Aorta (tissue), 5 donors: ENCODE measurements around the gene GTF2IRD1. TPM values are rescaled to one million over a fixed set of nuclear protein-coding genes. Genes with fewer than 3 reads are reported as not detected.
A peak's percentile ranks its signal among the peaks of the same experiment; 100 is the strongest.

ENCODE experiments used
- ATAC-seq: fragments of 200-7000 bp; cut with Tn5 transposase; one replicate; pipeline ENCODE4 v1.9.1; 2022; ENCODE audit warnings: moderate library complexity; ENCODE audit not compliant: low FRiP score
- DNase-seq, 2 donors: peaks; one replicate each; pipeline ENCODE4 v3.0.0-alpha.2; 2020
- H3K27ac ChIP-seq, 2 donors: one replicate each; pipeline ENCODE4 v1.5.1; 2013; ENCODE audit warnings: low read length in 2 of 2, mild to moderate bottlenecking in 2 of 2, moderate library complexity in 2 of 2, control low read depth in 1 of 2, inconsistent platforms in 1 of 2, low read depth in 1 of 2
- H3K27me3 ChIP-seq, 2 donors: one replicate each; pipeline ENCODE4 v1.6.1; 2013; ENCODE audit warnings: control low read depth in 1 of 2, low read length in 1 of 2, mild to moderate bottlenecking in 1 of 2, moderate library complexity in 1 of 2; ENCODE audit not compliant: insufficient read depth in 2 of 2, control insufficient read depth in 1 of 2
- H3K36me3 ChIP-seq, 2 donors: one replicate each; pipeline ENCODE4 v1.6.1; 2013; ENCODE audit warnings: control low read depth in 1 of 2, low read length in 1 of 2, mild to moderate bottlenecking in 1 of 2; ENCODE audit not compliant: insufficient read depth in 2 of 2, control insufficient read depth in 1 of 2
- H3K4me1 ChIP-seq, 2 donors: one replicate each; pipeline ENCODE4 v1.6.1; 2013; ENCODE audit warnings: low read length in 2 of 2, control low read depth in 1 of 2, mild to moderate bottlenecking in 1 of 2, moderate library complexity in 1 of 2; ENCODE audit not compliant: insufficient read depth in 2 of 2, control insufficient read depth in 1 of 2
- H3K4me3 ChIP-seq, 2 donors: one replicate each; pipeline ENCODE4 v1.5.1; 2013; ENCODE audit warnings: low read length in 2 of 2, control low read depth in 1 of 2, mild to moderate bottlenecking in 1 of 2
- H3K9me3 ChIP-seq: one replicate; pipeline ENCODE4 v1.6.1; 2013; ENCODE audit warnings: mild to moderate bottlenecking, low read length; ENCODE audit not compliant: control insufficient read depth
- WGBS, 2 donors: extraction: QIAGEN DNeasy Blood & Tissue Kit; methylation state at CpG; one replicate each; pipeline ENCODE4 v1.1.7; 2013; 5-methylcytosine and 5-hydroxymethylcytosine counted together
- intact Hi-C, 2 donors: fragments of 100-400 bp; cut with DNase I; formaldehyde crosslinking; loops; one replicate each; pipeline versions ENCODE4 v1.14.2 to v1.15.0; 2022
- long read RNA-seq, 2 donors: library from polyadenylated mRNA; unstranded; transcript quantifications; one replicate each; pipeline ENCODE4 v2.0.0, GENCODE V29; 2020 to 2021
- polyA plus RNA-seq, 2 donors: library from polyadenylated mRNA; stranded (reverse); fragments of 200-250 nt; gene quantifications; one replicate each; pipeline ENCODE4 v1.2.3, GENCODE V29; 2013
- total RNA-seq, 2 donors: library from RNA; stranded (reverse); fragmentation: NEBNext Ultra II Directional; extraction: Animal tissue kit (Norgen Biotek cat#: 25700); gene quantifications; one replicate each; pipeline ENCODE4 v1.2.1, GENCODE V29; 2021
- donor health status: healthy with polysubstance abuse.
- donor health status: Bipolar disorder and iron deficiency.
- donor health status: DM: no; HTN: no; CAD: no.
- donor health status: DM: no; HTN: no; CAD: no.
- donor health status: DM: yes; HTN: yes; CAD: no.

Gene GTF2IRD1
- total RNA-seq = 10 to 100 TPM; 10.3 to 11.5 TPM
- 1 to 10 TPM; 4.3 to 4.8 TPM for polyA plus RNA-seq
- long read RNA-seq, donor 1, partial matches to known transcripts = 3 of 10 reads
- long read RNA-seq, donor 1, other reads (novel, unspliced or antisense) = 7 of 10 reads
- long read RNA-seq, donor 2, partial matches to known transcripts = 4 of 12 reads
- long read RNA-seq, donor 2, other reads (novel, unspliced or antisense) = 8 of 12 reads

- Histone ChIP-seq H3K36me3 (no peaks in the 10 kb centered on the region), H3K4me3 (peak within 1 kb of the TSS; percentile 75 to 83), H3K27ac (no peak within 1 kb of the TSS), H3K27me3 (no peaks in the 10 kb centered on the region), H3K9me3 (no peaks in the 10 kb centered on the region), H3K4me1 (no peaks in the 10 kb centered on the region)
- intact Hi-C loops = loop anchor here (5.0 to 10.0 kb wide), 2 partner anchors 51 to 114 kb away; no protein-coding TSS in a partner anchor
- peak; percentile 61 for ATAC-seq
- peak; percentile 74 to 88 for DNase-seq
- 2 to 4% methylated on average over 12 to 62 of the region's 62 CpGs for WGBS, 2 donors
Observed at GRCh38 chr7:74453322-74454011, at the start of gene GTF2IRD1. Gene GTF2IRD1 (plus strand): TSS chr7:74453906. CDS start chr7:74508081, 54,175 bp downstream.

- no peaks in the 10 kb centered on the region for H3K27me3 ChIP-seq
- ATAC-seq = no peak
- H3K27ac ChIP-seq = no peak overlapping the region
- no peaks in the 10 kb centered on the region for H3K9me3 ChIP-seq
- H3K4me3 ChIP-seq = no peak overlapping the region
- 84 to 88% methylated on average over 5 to 8 of the region's 8 CpGs for WGBS, 2 donors
- peaks cover 0 to 1% of the 10 kb centered on the region in 2 donors for H3K36me3 ChIP-seq
- intact Hi-C loops = loop anchor here in 1 of 2 donors (5.0 kb wide), 1 partner anchor 537 kb away; no protein-coding TSS in a partner anchor
- DNase-seq = no peak
- H3K4me1 ChIP-seq = no peaks in the 10 kb centered on the region
Observed at GRCh38 chr7:74404388-74404700, 49.4 kb upstream of the GTF2IRD1 start.

GRCh38 chr7:74404741-74405140 is 49.0 kb upstream of the GTF2IRD1 start:
- Histone ChIP-seq H3K9me3 (no peaks in the 10 kb centered on the region), H3K4me1 (no peaks in the 10 kb centered on the region), H3K36me3 (peaks cover 0 to 1% of the 10 kb centered on the region in 2 donors), H3K27ac (no peak overlapping the region), H3K27me3 (no peaks in the 10 kb centered on the region), H3K4me3 (no peak overlapping the region)
- intact Hi-C loops = loop anchor here in 1 of 2 donors (5.0 kb wide), 1 partner anchor 537 kb away; no protein-coding TSS in a partner anchor
- DNase-seq (peak in 1 of 2 donors; percentile 33), ATAC-seq (no peak)
- 79 to 80% methylated on average over 15 of the region's 15 CpGs for WGBS, 2 donors

GRCh38 chr7:74405191-74405898 is 48.4 kb upstream of the GTF2IRD1 start:
- no peak overlapping the region for H3K4me3 ChIP-seq
- H3K4me1 ChIP-seq = no peaks in the 10 kb centered on the region
- intact Hi-C loops = no loop called here
- ATAC-seq = no peak
- H3K27me3 ChIP-seq = no peaks in the 10 kb centered on the region
- H3K9me3 ChIP-seq = no peaks in the 10 kb centered on the region
- H3K27ac ChIP-seq = no peak overlapping the region
- no peak for DNase-seq
- WGBS, 2 donors = 73 to 74% methylated on average over 30 to 31 of the region's 31 CpGs
- H3K36me3 ChIP-seq = peaks cover 0 to 1% of the 10 kb centered on the region in 2 donors

GRCh38 chr7:74405899-74406512 is 47.7 kb upstream of the GTF2IRD1 start:
- ATAC-seq = no peak
- no peak overlapping the region for H3K27ac ChIP-seq
- intact Hi-C loops = no loop called here
- peak in 1 of 2 donors; percentile 63 for DNase-seq
- H3K27me3 ChIP-seq = no peaks in the 10 kb centered on the region
- H3K36me3 ChIP-seq = peaks cover 0 to 1% of the 10 kb centered on the region in 2 donors
- no peaks in the 10 kb centered on the region for H3K4me1 ChIP-seq
- H3K9me3 ChIP-seq = no peaks in the 10 kb centered on the region
- 85 to 89% methylated on average over 20 of the region's 20 CpGs for WGBS, 2 donors
- no peak overlapping the region for H3K4me3 ChIP-seq

GRCh38 chr7:74407958-74408357 is 45.7 kb upstream of the GTF2IRD1 start:
- Histone ChIP-seq H3K27ac (no peak overlapping the region), H3K9me3 (no peaks in the 10 kb centered on the region), H3K27me3 (no peaks in the 10 kb centered on the region), H3K4me3 (no peak overlapping the region), H3K4me1 (no peaks in the 10 kb centered on the region), H3K36me3 (no peaks in the 10 kb centered on the region)
- DNase-seq (no peak), ATAC-seq (no peak)
- intact Hi-C loops = no loop called here
- WGBS, 2 donors = 41 to 49% methylated on average over 4 of the region's 4 CpGs

- no peaks in the 10 kb centered on the region for H3K36me3 ChIP-seq
- no peak overlapping the region for H3K4me3 ChIP-seq
- no peaks in the 10 kb centered on the region for H3K4me1 ChIP-seq
- intact Hi-C loops = no loop called here
- H3K27me3 ChIP-seq = no peaks in the 10 kb centered on the region
- ATAC-seq (no peak), DNase-seq (no peak)
- H3K27ac ChIP-seq = no peak overlapping the region
- WGBS, 2 donors = 70% methylated on average over 7 of the region's 7 CpGs
- no peaks in the 10 kb centered on the region for H3K9me3 ChIP-seq
Observed at GRCh38 chr7:74409571-74409970, 44.1 kb upstream of the GTF2IRD1 start.

GRCh38 chr7:74410772-74411171 is 42.9 kb upstream of the GTF2IRD1 start:
- H3K9me3 ChIP-seq = no peaks in the 10 kb centered on the region
- DNase-seq (no peak), ATAC-seq (no peak)
- H3K36me3 ChIP-seq = no peaks in the 10 kb centered on the region
- H3K4me3 ChIP-seq = no peak overlapping the region
- H3K27me3 ChIP-seq = no peaks in the 10 kb centered on the region
- H3K4me1 ChIP-seq = no peaks in the 10 kb centered on the region
- WGBS, 2 donors = 29 to 39% methylated on average over 2 of the region's 2 CpGs
- intact Hi-C loops = no loop called here
- H3K27ac ChIP-seq = no peak overlapping the region
